Measurements from ENCODE around the gene IDE.
"Not testable (repeated sequence)": the region's sequence is repeated elsewhere in the genome, so short reads cannot be mapped to it uniquely, and the experiment has no call there.

IDE gene

DNA sequence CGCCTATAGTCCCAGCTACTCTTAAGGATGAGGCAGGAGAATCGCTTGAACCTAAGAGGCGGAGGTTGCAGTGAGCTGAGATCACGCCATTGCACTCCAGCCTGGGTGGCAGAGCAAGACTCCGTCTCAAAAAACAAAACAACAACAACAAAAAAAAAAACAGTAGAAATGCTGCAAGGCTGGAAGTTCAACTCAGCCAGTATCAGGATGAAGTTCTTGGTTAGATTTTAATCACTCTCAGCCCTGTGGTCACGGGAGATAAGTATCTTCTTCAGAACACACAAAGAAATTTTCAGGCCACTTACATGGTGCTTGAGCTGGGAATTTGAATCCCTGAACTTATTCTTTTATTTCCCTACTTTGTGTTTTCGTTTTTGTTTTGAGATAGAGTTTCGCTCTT is 162.5 kb downstream of the IDE start:
- FAIRE-seq (no peak), DNase-seq (ENCODE audit: insufficient read length) (no peak)
- TF ChIP-seq POLR2A (IDR thresholded peaks at IDR 0.05; ENCODE audit: low read depth, low read length) = no peak
- TF ChIP-seq POLR2AphosphoS5 (IDR thresholded peaks at IDR 0.05; ENCODE audit: low read depth, low read length) = no peak
- no peak for TF ChIP-seq TAF1 (IDR thresholded peaks at IDR 0.05; ENCODE audit: borderline replicate concordance, low read depth, low read length)

- no peak for DNase-seq (ENCODE audit: insufficient read length)
- no peak for FAIRE-seq
Observed at GRCh38 chr10:92410501-92410900, 163.4 kb downstream of the IDE start.

GRCh38 chr10:92408017-92408361 is 165.9 kb downstream of the IDE start:
- no peak for TF ChIP-seq TAF1 (IDR thresholded peaks at IDR 0.05; ENCODE audit: borderline replicate concordance, low read depth, low read length)
- no peak for TF ChIP-seq POLR2A (IDR thresholded peaks at IDR 0.05; ENCODE audit: low read depth, low read length)
- TF ChIP-seq POLR2AphosphoS5 (IDR thresholded peaks at IDR 0.05; ENCODE audit: low read depth, low read length) = no peak
- DNase-seq (ENCODE audit: insufficient read length) (no peak), FAIRE-seq (no peak)

More at GRCh38 chr10:92410501-92410900, 163.4 kb downstream of the IDE start:
- TF ChIP-seq POLR2A (IDR thresholded peaks at IDR 0.05; ENCODE audit: low read depth, low read length) (no peak), TAF1 (IDR thresholded peaks at IDR 0.05; ENCODE audit: borderline replicate concordance, low read depth, low read length) (no peak), POLR2AphosphoS5 (IDR thresholded peaks at IDR 0.05; ENCODE audit: low read depth, low read length) (no peak)

- TF ChIP-seq TAF1 (IDR thresholded peaks at IDR 0.05; ENCODE audit: borderline replicate concordance, low read depth, low read length) (no peak), POLR2A (IDR thresholded peaks at IDR 0.05; ENCODE audit: low read depth, low read length) (no peak), POLR2AphosphoS5 (IDR thresholded peaks at IDR 0.05; ENCODE audit: low read depth, low read length) (no peak)
- FAIRE-seq = no peak
- DNase-seq (ENCODE audit: insufficient read length) = no peak
Observed at GRCh38 chr10:92407305-92408016, 166.4 kb downstream of the IDE start.

DNA sequence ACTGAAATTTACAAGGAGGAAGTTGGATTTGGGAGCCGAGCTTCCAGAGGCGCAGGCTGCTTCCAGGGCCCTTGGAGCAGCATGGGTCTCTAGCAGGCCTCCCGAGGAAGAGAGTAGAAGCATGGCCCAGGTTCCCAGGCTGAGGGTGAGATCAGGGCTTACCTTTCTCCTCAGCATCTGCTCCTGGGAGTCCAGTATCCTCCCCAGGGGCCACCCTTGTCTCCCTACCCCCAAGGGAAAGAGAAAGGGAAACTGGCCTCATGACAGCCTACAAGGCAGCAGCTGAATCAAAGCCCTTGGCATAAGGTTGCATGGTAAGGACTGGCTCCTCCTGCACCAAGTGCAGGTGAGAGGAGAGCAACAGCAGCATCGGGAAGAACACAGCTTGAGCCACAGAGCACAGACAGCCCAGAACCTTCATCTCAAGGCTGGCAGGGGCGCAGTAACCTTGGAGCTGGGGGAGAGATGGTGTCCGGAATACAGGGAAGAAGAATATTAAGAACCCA is 168.4 kb downstream of the IDE start:
- no peak for DNase-seq (ENCODE audit: insufficient read length)
- TF ChIP-seq POLR2AphosphoS5 (IDR thresholded peaks at IDR 0.05; ENCODE audit: low read depth, low read length) (no peak), POLR2A (IDR thresholded peaks at IDR 0.05; ENCODE audit: low read depth, low read length) (no peak), TAF1 (IDR thresholded peaks at IDR 0.05; ENCODE audit: borderline replicate concordance, low read depth, low read length) (no peak)
- no peak for FAIRE-seq

DNA sequence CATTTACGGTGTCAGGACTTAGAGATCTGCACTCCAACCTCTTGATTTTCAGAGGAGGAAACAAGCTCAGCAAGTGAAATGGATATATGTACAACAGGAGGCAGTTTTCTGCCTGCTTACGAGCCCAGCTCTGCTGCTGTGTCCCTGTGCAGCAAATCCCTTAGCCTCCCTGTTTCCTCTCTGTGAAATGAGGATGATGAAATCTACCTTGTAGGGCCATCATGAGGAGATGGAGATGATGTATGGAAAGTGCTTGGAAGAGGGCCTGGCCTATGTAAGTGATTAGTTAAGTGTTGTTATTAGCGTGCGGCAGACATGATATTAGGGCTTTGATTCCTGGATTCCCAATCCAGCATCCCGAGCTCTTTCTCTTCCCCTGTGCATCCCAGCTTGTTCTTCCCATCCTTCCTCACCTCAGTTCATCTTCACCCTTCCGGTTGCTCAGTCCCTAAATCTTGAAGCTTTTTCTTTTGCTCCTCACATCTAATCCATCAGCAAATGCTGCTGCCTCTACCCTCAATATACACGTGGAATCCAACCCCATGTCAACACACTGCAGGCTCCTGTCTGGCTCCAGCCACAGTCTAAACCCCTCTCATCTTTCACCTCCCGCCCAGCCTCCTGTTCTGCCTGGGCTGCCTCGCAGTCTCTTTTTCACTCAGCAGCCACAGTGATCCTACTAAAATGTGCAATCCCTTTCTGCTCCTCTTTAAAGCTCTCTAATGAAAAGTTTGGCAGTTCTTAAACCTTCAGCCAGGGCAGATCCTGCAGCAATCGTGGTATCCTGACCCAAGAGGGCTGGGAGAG is 169.1 kb downstream of the IDE start:
- no peak for TF ChIP-seq POLR2AphosphoS5 (IDR thresholded peaks at IDR 0.05; ENCODE audit: low read depth, low read length)
- no peak for TF ChIP-seq POLR2A (IDR thresholded peaks at IDR 0.05; ENCODE audit: low read depth, low read length)
- no peak for TF ChIP-seq TAF1 (IDR thresholded peaks at IDR 0.05; ENCODE audit: borderline replicate concordance, low read depth, low read length)
- FAIRE-seq (no peak), DNase-seq (ENCODE audit: insufficient read length) (no peak)

- DNase-seq (ENCODE audit: insufficient read length); FAIRE-seq: not testable (repeated sequence)
Observed at GRCh38 chr10:92402234-92402633, 171.7 kb downstream of the IDE start.

All from GM12892 (cell line).